ENCODE data around the gene LYST. TPM values are rescaled to one million over a fixed set of nuclear protein-coding genes. Genes with fewer than 3 reads are reported as not detected.

The LYST gene
- total RNA-seq, 4 donors from 2014 or later = 12.3 to 36.6 (median 21.0) TPM

DNA sequence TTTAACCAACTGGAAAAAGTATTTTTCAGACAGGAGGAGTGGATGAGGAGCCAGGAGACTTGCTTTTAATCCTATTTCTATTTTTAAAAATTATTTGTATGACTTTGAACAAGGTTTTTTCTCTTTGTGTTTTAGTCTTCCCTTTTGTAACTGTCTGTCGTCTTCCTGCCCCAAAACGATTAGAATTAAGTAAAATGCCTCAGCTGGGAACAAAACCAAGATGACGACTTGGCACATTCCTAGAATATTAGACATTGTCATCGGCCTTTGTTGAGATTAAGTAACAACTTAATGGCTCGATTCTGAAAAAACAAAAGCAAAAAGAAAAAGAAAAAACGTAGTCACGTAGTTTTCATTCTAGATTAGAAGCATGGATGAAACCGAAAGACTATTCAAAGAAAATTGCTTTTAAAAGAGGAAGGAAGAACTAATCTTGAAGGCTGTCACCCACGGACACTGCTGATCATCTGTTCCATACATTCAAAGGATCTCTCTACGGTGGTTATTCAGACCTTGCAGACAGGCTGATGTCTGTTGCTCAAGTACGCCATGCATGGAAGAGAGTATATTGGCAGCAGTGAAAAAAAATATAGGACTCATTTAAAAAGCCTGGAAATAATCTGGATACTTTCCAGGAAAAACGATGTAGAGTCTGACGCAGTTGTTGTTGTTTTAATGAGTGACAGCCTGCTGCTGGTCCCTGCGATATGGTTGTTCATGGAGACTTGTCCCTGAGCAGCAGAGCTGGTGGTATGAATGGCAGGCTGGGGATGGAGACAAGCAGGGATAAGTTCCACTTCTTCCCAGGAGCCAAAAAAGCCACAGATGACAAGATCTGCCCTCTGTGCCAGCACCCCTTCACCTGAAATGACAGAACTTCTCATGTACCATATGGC lies 234.0 kb downstream of the LYST start:
- H3K27me3 ChIP-seq = peaks cover 0 to 6% (median 0%) of the 10 kb centered on the region in 4 donors
- H3K4me1 ChIP-seq = peaks cover 3 to 26% (median 5%) of the 10 kb centered on the region in 3 donors
- H3K36me3 ChIP-seq = no peaks in the 10 kb centered on the region
- intact Hi-C loops (cut with DNase I) = no loop called here
- peak overlapping the region in 2 of 4 donors; percentile 23 to 43 for H3K27ac ChIP-seq
- peak overlapping the region in 3 of 4 donors; percentile 19 to 45 (median 25) for H3K4me3 ChIP-seq
- WGBS, 2 donors = 9 to 12% methylated on average over 14 of the region's 14 CpGs
- no peak for DNase-seq
- TF ChIP-seq POLR2A (IDR thresholded peaks at IDR 0.05) = no peak
- TF ChIP-seq, protein P1, sequence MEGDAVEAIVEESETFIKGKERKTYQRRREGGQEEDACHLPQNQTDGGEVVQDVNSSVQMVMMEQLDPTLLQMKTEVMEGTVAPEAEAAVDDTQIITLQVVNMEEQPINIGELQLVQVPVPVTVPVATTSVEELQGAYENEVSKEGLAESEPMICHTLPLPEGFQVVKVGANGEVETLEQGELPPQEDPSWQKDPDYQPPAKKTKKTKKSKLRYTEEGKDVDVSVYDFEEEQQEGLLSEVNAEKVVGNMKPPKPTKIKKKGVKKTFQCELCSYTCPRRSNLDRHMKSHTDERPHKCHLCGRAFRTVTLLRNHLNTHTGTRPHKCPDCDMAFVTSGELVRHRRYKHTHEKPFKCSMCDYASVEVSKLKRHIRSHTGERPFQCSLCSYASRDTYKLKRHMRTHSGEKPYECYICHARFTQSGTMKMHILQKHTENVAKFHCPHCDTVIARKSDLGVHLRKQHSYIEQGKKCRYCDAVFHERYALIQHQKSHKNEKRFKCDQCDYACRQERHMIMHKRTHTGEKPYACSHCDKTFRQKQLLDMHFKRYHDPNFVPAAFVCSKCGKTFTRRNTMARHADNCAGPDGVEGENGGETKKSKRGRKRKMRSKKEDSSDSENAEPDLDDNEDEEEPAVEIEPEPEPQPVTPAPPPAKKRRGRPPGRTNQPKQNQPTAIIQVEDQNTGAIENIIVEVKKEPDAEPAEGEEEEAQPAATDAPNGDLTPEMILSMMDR (IDR thresholded peaks at IDR 0.05) = no peak
- H3K9me3 ChIP-seq = no peaks in the 10 kb centered on the region

DNA sequence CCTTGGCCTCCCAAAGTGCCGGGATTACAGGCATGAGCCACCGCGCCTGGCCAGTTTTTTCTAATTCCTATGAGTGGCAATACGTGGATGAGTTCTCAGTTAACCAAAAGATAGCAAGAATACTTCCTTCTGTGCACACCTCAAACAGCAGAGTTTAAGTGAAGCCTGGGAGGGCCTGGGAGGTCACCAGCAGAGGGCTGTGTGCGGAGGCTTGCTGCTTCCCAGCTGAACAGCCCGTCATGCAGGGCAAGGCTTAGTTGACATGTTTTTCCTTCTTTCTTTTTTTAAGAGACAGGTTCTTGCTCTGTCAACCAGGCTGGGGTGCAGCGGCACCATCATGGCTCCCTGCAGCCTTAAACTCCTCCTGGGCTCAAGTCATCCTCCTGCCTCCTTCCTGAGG lies 234.9 kb downstream of the LYST start:
- no peak overlapping the region for H3K4me3 ChIP-seq
- H3K9me3 ChIP-seq = no peaks in the 10 kb centered on the region
- 88 to 98% methylated on average over 6 to 7 of the region's 7 CpGs for WGBS, 2 donors
- intact Hi-C loops (cut with DNase I) = no loop called here
- TF ChIP-seq, protein P1 (IDR thresholded peaks at IDR 0.05) = no peak
- TF ChIP-seq POLR2A (IDR thresholded peaks at IDR 0.05) = no peak
- peaks cover 0 to 6% (median 0%) of the 10 kb centered on the region in 4 donors for H3K27me3 ChIP-seq
- peak overlapping the region in 1 of 4 donors; percentile 23 for H3K27ac ChIP-seq
- H3K4me1 ChIP-seq = peaks cover 3 to 26% (median 5%) of the 10 kb centered on the region in 3 donors
- H3K36me3 ChIP-seq = no peaks in the 10 kb centered on the region
- no peak for DNase-seq

DNA sequence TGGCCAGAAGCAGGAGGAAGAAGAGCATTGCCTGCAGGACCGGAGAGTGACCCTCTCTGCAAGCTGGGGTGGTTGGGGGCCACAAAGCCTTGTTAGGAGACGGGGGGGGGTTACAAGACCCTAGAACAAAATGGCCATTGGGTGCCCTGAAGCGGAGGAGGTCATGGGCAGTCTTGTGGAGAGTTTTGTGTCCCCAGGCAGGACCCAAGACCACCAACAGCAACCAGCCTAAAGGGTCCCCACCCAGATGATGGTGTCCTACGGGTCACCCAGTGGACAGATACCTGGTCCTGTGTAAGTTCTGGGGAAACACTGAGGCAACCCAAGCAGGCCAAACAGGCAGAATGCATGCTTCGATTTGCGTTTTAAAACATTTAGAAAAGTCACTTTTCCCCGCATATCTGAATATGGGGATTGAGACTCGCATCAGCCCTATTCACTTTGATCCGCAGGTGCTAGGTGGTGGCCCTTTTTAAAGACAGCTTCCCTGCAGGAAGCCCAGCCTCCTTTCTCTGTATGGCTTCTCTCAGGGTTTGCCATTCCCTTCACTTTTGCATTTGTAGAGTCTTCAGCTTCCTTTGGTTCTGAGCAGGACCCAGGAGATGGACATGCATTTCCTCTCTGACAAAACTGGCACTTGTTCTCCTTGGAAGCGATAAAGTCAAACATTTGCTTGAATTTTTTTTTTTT lies 238.2 kb downstream of the LYST start:
- WGBS, 2 donors = 88 to 93% methylated on average over 9 to 10 of the region's 10 CpGs
- Histone ChIP-seq H3K4me1 (peaks cover 3 to 35% (median 5%) of the 10 kb centered on the region in 3 donors), H3K36me3 (no peaks in the 10 kb centered on the region), H3K9me3 (no peaks in the 10 kb centered on the region), H3K4me3 (no peak overlapping the region), H3K27ac (no peak overlapping the region), H3K27me3 (peaks cover 0 to under 1% (median 0%) of the 10 kb centered on the region in 4 donors)
- no peak for DNase-seq
- TF ChIP-seq POLR2A (IDR thresholded peaks at IDR 0.05) = no peak
- TF ChIP-seq, protein P1 (IDR thresholded peaks at IDR 0.05) = no peak
- intact Hi-C loops (cut with DNase I) = no loop called here

DNA sequence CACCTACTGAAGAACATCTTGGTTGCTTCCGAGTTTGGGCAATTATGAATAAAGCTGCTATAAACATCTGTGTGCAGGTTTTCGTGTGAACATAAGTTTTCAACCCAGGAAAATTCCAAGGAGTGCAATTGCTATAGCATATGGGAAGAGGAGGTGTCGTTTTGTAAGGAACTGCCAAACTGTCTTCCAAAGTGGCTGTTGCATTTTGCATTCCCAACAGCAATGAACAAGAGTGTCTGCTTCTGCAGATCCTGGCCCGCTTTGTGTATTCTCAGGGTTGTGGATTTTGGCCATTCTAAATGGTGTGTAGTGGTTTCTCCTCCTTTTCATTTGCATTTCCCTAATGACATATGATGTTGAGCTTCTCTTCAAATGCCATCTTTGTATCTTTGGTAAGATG lies 240.9 kb downstream of the LYST start:
- Histone ChIP-seq H3K4me3 (no peak overlapping the region), H3K4me1 (peaks cover 0 to 31% (median 3%) of the 10 kb centered on the region in 3 donors), H3K27ac (no peak overlapping the region), H3K9me3 (no peaks in the 10 kb centered on the region), H3K36me3 (no peaks in the 10 kb centered on the region), H3K27me3 (no peaks in the 10 kb centered on the region)
- 89 to 92% methylated on average over 4 of the region's 4 CpGs for WGBS, 2 donors
- TF ChIP-seq POLR2A (IDR thresholded peaks at IDR 0.05) = no peak
- TF ChIP-seq, protein P1 (IDR thresholded peaks at IDR 0.05) = no peak
- intact Hi-C loops (cut with DNase I) = no loop called here
- no peak for DNase-seq

DNA sequence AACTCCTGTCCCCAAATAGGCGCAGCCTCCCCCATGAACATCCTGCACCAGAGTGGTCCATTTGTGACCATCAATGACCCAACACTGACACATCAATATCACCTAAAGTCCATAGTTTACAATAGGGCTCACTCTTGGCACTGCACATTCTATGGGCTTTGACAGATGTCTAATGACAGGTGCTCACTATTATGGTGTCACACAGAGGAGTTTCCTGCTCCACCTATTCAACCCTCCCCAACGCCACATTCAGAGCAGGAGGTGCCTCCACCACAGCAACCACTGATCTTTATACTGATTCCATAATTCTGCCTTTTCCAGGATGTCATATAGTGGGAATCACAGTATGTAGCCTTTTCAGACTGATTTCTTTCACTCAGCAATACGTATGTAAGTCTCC lies 241.4 kb downstream of the LYST start:
- DNase-seq = no peak
- Histone ChIP-seq H3K4me3 (no peak overlapping the region), H3K36me3 (no peaks in the 10 kb centered on the region), H3K27ac (no peak overlapping the region), H3K9me3 (no peaks in the 10 kb centered on the region), H3K4me1 (peaks cover 0 to 31% (median 3%) of the 10 kb centered on the region in 3 donors), H3K27me3 (no peaks in the 10 kb centered on the region)
- WGBS, 2 donors = 79 to 83% methylated on average over 3 of the region's 3 CpGs
- intact Hi-C loops (cut with DNase I) = no loop called here
- TF ChIP-seq, protein P1 (IDR thresholded peaks at IDR 0.05) = no peak
- no peak for TF ChIP-seq POLR2A (IDR thresholded peaks at IDR 0.05)
